Vagina (tissue), 2 donors: ENCODE measurements around the gene CCDC33.

Experiments
- POLR2A ChIP-seq, 2 donors: fragments of 450-650 bp; IDR thresholded peaks; one replicate each; pipeline ENCODE4 v1.6.1; 2017; ENCODE audit warnings: antibody characterized with exemption in 2 of 2, mild to moderate bottlenecking in 2 of 2, moderate library complexity in 2 of 2
- POLR2AphosphoS5 ChIP-seq, 2 donors: sonication (generic); formaldehyde crosslinking; IDR thresholded peaks; one replicate each; pipeline ENCODE4 v1.9.0; 2017; ENCODE audit warnings: antibody characterized with exemption in 2 of 2, mild to moderate bottlenecking in 2 of 2, low read depth in 1 of 2; ENCODE audit not compliant: insufficient read depth in 1 of 2
- TF ChIP-seq, protein P1 (sequence below), 3 experiments: fragments of 450-650 bp in 2 of 3; fragments of 200-600 bp in 1 of 3; sonication (generic) in 1 of 3; IDR thresholded peaks; one replicate each; pipeline ENCODE4 v1.5.1; 2017 to 2019; ENCODE audit warnings: antibody characterized with exemption in 3 of 3, mild to moderate bottlenecking in 2 of 3, moderate library complexity in 2 of 3

DNA sequence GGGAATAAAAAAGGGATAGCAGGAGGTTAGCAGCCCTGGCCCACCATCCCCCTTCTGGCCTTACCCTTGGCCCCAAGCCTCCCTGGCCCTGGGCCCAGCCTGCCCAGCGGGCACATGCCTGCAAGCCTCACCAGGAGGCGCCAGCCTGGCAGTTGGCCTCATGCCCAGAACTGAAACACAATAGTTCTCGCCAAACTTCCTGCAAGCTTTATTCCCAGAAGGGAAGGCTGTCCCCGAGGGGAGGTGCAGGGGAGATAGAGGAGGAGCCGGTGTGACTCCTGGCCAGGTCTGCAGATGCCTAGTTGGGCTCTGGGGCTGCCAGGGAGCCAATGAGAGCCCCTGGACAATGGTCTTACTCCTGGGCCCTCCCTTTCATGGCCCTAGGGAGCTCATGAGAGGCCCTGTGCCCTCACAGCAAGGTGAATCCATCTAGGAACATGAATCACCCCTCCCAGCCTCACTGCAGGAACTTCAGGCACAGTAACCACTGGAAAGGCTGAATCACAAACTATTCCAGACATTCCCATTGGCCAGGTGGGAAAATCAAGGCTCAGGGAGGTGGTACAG, 4.0 kb downstream of the CCDC33 start:
- TF ChIP-seq, protein P1, sequence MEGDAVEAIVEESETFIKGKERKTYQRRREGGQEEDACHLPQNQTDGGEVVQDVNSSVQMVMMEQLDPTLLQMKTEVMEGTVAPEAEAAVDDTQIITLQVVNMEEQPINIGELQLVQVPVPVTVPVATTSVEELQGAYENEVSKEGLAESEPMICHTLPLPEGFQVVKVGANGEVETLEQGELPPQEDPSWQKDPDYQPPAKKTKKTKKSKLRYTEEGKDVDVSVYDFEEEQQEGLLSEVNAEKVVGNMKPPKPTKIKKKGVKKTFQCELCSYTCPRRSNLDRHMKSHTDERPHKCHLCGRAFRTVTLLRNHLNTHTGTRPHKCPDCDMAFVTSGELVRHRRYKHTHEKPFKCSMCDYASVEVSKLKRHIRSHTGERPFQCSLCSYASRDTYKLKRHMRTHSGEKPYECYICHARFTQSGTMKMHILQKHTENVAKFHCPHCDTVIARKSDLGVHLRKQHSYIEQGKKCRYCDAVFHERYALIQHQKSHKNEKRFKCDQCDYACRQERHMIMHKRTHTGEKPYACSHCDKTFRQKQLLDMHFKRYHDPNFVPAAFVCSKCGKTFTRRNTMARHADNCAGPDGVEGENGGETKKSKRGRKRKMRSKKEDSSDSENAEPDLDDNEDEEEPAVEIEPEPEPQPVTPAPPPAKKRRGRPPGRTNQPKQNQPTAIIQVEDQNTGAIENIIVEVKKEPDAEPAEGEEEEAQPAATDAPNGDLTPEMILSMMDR (IDR thresholded peaks at IDR 0.05) = no peak
- TF ChIP-seq POLR2A (IDR thresholded peaks at IDR 0.05) = no peak
- TF ChIP-seq POLR2AphosphoS5 (IDR thresholded peaks at IDR 0.05; ENCODE audit: insufficient read depth in 1 of 2, low read depth in 1 of 2) = peak in 1 of 2 donors; percentile 40
